SKM-1 treated with dmso at 0.1 percent for 144 hours (cell line): ENCODE results near the gene ZNF366.

Experiments
- DNase-seq: peaks from one replicate; lab custom pipeline; 2025; ENCODE audit not compliant: unreplicated experiment; lab: John Stamatoyannopoulos, UW

The ZNF366 gene

GRCh38 chr5:72495410-72495809, 11.8 kb downstream of the ZNF366 start:
- no peak for DNase-seq

- DNase-seq, result no peak
Measured at GRCh38 chr5:72494623-72495124, 12.5 kb downstream of the ZNF366 start.

GRCh38 chr5:72489536-72489935, 17.7 kb downstream of the ZNF366 start:
- no peak for DNase-seq

- no peak for DNase-seq
Measured at GRCh38 chr5:72488756-72489155, 18.5 kb downstream of the ZNF366 start.

- DNase-seq, result no peak
Measured at GRCh38 chr5:72487177-72487576, 20.0 kb downstream of the ZNF366 start.

- no peak for DNase-seq
Measured at GRCh38 chr5:72486371-72486770, 20.8 kb downstream of the ZNF366 start.

GRCh38 chr5:72485430-72485974, 21.7 kb downstream of the ZNF366 start:
- no peak for DNase-seq

GRCh38 chr5:72482046-72482445, 25.2 kb downstream of the ZNF366 start:
- DNase-seq, result no peak

GRCh38 chr5:72480841-72481240, 26.4 kb downstream of the ZNF366 start:
- peak; percentile 48 for DNase-seq

- no peak for DNase-seq
Measured at GRCh38 chr5:72479921-72480320, 27.3 kb downstream of the ZNF366 start.

GRCh38 chr5:72478684-72479083, 28.5 kb downstream of the ZNF366 start:
- no peak for DNase-seq

GRCh38 chr5:72478276-72478675, 28.9 kb downstream of the ZNF366 start:
- DNase-seq, result no peak

- DNase-seq, result no peak
Measured at GRCh38 chr5:72477644-72478043, 29.6 kb downstream of the ZNF366 start.

- no peak for DNase-seq
Measured at GRCh38 chr5:72477176-72477575, 30.0 kb downstream of the ZNF366 start.

GRCh38 chr5:72476721-72477120, 30.5 kb downstream of the ZNF366 start:
- DNase-seq, result no peak

- no peak for DNase-seq
Measured at GRCh38 chr5:72476275-72476674, 30.9 kb downstream of the ZNF366 start.

- DNase-seq, result no peak
Measured at GRCh38 chr5:72474516-72474915, 32.7 kb downstream of the ZNF366 start.

GRCh38 chr5:72474046-72474500, 33.1 kb downstream of the ZNF366 start:
- no peak for DNase-seq

- DNase-seq, result peak; percentile 58
Measured at GRCh38 chr5:72472666-72473422, 34.4 kb downstream of the ZNF366 start.

- DNase-seq, result peak; percentile 16
Measured at GRCh38 chr5:72472031-72472430, 35.2 kb downstream of the ZNF366 start.

GRCh38 chr5:72470826-72471225, 36.4 kb downstream of the ZNF366 start:
- no peak for DNase-seq

GRCh38 chr5:72468606-72469005, 38.6 kb downstream of the ZNF366 start:
- no peak for DNase-seq

- no peak for DNase-seq
Measured at GRCh38 chr5:72468024-72468423, 39.2 kb downstream of the ZNF366 start.
